ENCODE measurements around the gene NAE1. TPM values are rescaled to one million over a fixed set of nuclear protein-coding genes. Genes with fewer than 3 reads are reported as not detected.

NAE1 gene
- total RNA-seq, 1 donor from 2014 or later: 65.0 TPM

DNA sequence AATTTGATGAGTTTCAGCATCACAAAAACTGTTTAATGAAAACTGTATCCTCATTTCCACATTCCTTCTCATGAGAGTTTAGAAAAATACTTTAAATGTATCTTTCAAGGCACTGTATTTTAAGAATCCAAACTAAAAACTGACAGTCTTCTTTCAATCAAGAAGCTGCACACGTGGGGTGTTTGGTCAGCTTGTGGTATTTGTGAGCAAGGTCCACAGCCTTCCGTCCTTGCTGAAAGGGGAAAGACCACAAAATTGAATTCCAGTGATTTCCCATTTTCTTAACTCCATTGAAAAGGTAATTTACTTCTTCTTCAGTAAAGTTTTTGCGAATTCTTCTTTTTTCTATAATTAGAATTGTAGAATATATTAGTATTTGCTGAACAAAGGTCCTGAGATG is 76.0 kb downstream of the NAE1 start:
- DNase-seq (ENCODE audit: extremely low spot score, unreplicated experiment): no peak
- peaks cover 1% of the 10 kb centered on the region for H3K36me3 Mint-ChIP-seq (ENCODE audit: unreplicated experiment)
- TF ChIP-seq, protein P1, sequence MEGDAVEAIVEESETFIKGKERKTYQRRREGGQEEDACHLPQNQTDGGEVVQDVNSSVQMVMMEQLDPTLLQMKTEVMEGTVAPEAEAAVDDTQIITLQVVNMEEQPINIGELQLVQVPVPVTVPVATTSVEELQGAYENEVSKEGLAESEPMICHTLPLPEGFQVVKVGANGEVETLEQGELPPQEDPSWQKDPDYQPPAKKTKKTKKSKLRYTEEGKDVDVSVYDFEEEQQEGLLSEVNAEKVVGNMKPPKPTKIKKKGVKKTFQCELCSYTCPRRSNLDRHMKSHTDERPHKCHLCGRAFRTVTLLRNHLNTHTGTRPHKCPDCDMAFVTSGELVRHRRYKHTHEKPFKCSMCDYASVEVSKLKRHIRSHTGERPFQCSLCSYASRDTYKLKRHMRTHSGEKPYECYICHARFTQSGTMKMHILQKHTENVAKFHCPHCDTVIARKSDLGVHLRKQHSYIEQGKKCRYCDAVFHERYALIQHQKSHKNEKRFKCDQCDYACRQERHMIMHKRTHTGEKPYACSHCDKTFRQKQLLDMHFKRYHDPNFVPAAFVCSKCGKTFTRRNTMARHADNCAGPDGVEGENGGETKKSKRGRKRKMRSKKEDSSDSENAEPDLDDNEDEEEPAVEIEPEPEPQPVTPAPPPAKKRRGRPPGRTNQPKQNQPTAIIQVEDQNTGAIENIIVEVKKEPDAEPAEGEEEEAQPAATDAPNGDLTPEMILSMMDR (IDR thresholded peaks at IDR 0.05): no peak
- H3K9me3 Mint-ChIP-seq (ENCODE audit: unreplicated experiment): no peaks in the 10 kb centered on the region
- no peak overlapping the region for H3K4me3 Mint-ChIP-seq (ENCODE audit: unreplicated experiment)
- H3K4me1 Mint-ChIP-seq (ENCODE audit: unreplicated experiment): peaks cover 15% of the 10 kb centered on the region
- H3K27ac Mint-ChIP-seq (ENCODE audit: unreplicated experiment): no peak overlapping the region
- H3K27me3 Mint-ChIP-seq (ENCODE audit: unreplicated experiment): peaks cover 27% of the 10 kb centered on the region

DNA sequence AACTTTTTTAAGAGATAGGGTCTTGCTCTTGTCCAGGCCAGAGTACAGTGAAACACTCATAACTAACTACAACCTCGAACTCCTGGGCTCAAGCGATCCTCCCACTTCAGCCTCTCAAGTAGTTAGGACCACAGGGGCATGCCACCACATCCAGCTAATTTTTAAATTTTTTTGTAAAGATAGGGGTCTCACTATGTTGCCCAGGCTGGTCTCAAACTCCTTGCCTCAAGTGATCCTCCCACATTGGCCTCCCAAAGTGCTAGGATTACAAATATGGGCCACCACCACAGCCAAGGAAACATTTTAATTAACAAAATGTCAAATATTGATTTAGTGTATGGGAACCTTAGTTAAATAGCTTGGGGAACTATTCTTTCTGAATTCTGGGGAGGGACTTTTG is 76.6 kb downstream of the NAE1 start:
- DNase-seq (ENCODE audit: extremely low spot score, unreplicated experiment): no peak
- H3K4me1 Mint-ChIP-seq (ENCODE audit: unreplicated experiment): peaks cover 21% of the 10 kb centered on the region
- no peak overlapping the region for H3K27ac Mint-ChIP-seq (ENCODE audit: unreplicated experiment)
- peaks cover 4% of the 10 kb centered on the region for H3K36me3 Mint-ChIP-seq (ENCODE audit: unreplicated experiment)
- TF ChIP-seq, protein P1 (IDR thresholded peaks at IDR 0.05): no peak
- H3K4me3 Mint-ChIP-seq (ENCODE audit: unreplicated experiment): no peak overlapping the region
- peaks cover 27% of the 10 kb centered on the region for H3K27me3 Mint-ChIP-seq (ENCODE audit: unreplicated experiment)
- H3K9me3 Mint-ChIP-seq (ENCODE audit: unreplicated experiment): no peaks in the 10 kb centered on the region

DNA sequence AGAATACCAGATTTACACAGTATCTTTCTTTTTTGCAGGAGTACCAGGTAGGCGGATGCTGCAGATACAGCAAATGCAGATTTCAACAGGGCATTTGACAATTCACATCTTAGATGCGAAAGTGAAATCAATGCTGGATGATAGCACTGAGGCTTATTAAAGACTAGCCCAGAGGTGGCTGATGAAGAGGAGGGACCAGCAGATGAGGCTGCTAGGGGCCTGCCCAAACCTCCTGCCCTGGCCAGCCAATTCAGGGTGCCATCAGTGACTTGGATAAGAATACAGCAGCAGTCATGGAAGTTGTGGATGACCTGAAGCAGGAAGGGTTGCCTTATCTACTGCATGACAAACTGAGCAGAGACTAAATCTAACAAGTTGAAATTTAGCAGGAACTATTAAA is 77.8 kb downstream of the NAE1 start:
- Mint-ChIP-seq H3K4me1 (ENCODE audit: unreplicated experiment) (peaks cover 27% of the 10 kb centered on the region), H3K27ac (ENCODE audit: unreplicated experiment) (no peak overlapping the region), H3K9me3 (ENCODE audit: unreplicated experiment) (no peaks in the 10 kb centered on the region), H3K36me3 (ENCODE audit: unreplicated experiment) (peaks cover 15% of the 10 kb centered on the region), H3K27me3 (ENCODE audit: unreplicated experiment) (peaks cover 25% of the 10 kb centered on the region), H3K4me3 (ENCODE audit: unreplicated experiment) (no peak overlapping the region)
- TF ChIP-seq, protein P1 (IDR thresholded peaks at IDR 0.05): no peak
- DNase-seq (ENCODE audit: extremely low spot score, unreplicated experiment): peak; percentile 34

Other genes with a start within 250 kb of the NAE1 start
- gene CMTM3, start 226.3 kb downstream of the NAE1 start, total RNA-seq: 96.3 and 104 TPM in 2 replicates
- 22.8 and 24.4 TPM in 2 replicates for gene CMTM4, start 134.2 kb downstream of the NAE1 start, total RNA-seq
- gene DYNC1LI2, start 79.4 kb downstream of the NAE1 start, total RNA-seq: 139 and 151 TPM in 2 replicates
- 0.18 and 0.43 TPM in 2 replicates for gene TERB1, start 29.4 kb downstream of the NAE1 start, total RNA-seq
- gene CA7, start 13.4 kb upstream of the NAE1 start, total RNA-seq: not detected in 2 replicates
- gene PDP2, start 49.5 kb upstream of the NAE1 start, total RNA-seq: 16.5 and 17.4 TPM in 2 replicates
- gene CDH16, start 87.9 kb upstream of the NAE1 start, total RNA-seq: not detected in 2 replicates
- gene RRAD, start 94.6 kb upstream of the NAE1 start, total RNA-seq: 0.26 and 0.89 TPM in 2 replicates
- gene CIAO2B, start 103.4 kb upstream of the NAE1 start, total RNA-seq: 65.6 and 69.9 TPM in 2 replicates
- 38.6 and 40.5 TPM in 2 replicates for gene CES2, start 104.5 kb upstream of the NAE1 start, total RNA-seq
- gene CES3, start 130.3 kb upstream of the NAE1 start, total RNA-seq: 0.24 and 0.73 TPM in 2 replicates
- gene CES4A, start 157.6 kb upstream of the NAE1 start, total RNA-seq: 3.3 and 3.8 TPM in 2 replicates
- 75.2 and 88.3 TPM in 2 replicates for gene CBFB, start 198.2 kb upstream of the NAE1 start, total RNA-seq

Measured in osteocyte (in vitro differentiated cells).